GM12878 (cell line): ENCODE measurements around the gene KCND2. TPM values are rescaled to one million over a fixed set of nuclear protein-coding genes. Genes with fewer than 3 reads are reported as not detected.

ENCODE experiments used
- ATAC-seq: fragments of 200-7000 bp; cut with Tn5 transposase; 3 replicates; pipeline ENCODE4 v1.9.1; 2020; ENCODE audit warnings: mild to moderate bottlenecking, moderate library complexity
- BruUV-seq: library from RNA; stranded (reverse); fragments of 400-500 nt; replicated peaks from 2 replicates; lab custom pipeline; 2021; lab: Mats Ljungman, UMichigan
- CTCF ChIA-PET: fragments of 300-600 bp; sonication (Branson Sonifier 250); formaldehyde crosslinking; extraction: SDS; loops from one replicate; lab custom pipeline; 2021; ENCODE audit warnings: inconsistent platforms; lab: Yijun Ruan, JAX
- POLR2A ChIA-PET: fragments of 350-600 bp; formaldehyde crosslinking; extraction: SDS; loops from one replicate; lab custom pipeline; 2021; ENCODE audit warnings: inconsistent platforms; lab: Charles Lee
- RAD21 ChIA-PET: fragments of 300-600 bp; sonication (Branson Sonifier 250); formaldehyde crosslinking; loops from one replicate; lab custom pipeline; 2023; ENCODE audit warnings: antibody characterized with exemption; ENCODE audit not compliant: unreplicated experiment; lab: Charles Lee
- SMC1A ChIA-PET: fragments of 300-600 bp; sonication (Branson Sonifier 250); formaldehyde crosslinking; loops from one replicate; lab custom pipeline; 2023; ENCODE audit not compliant: unreplicated experiment, uncharacterized antibody; lab: Charles Lee
- DNase-seq: peaks from one replicate; pipeline ENCODE4 v3.0.0-alpha.2; 2011; ENCODE audit warnings: low read depth, low spot score
- FAIRE-seq: peaks from 3 replicates; lab custom pipeline; 2011; peaks lifted over from hg19 to GRCh38; lab: Jason Lieb, UNC
- H2AFZ ChIP-seq: 2 replicates; pipeline ENCODE4 v1.6.0; 2011; ENCODE audit warnings: low read depth, low read length, control low read depth; ENCODE audit not compliant: control insufficient read depth
- H3K27ac ChIP-seq: 2 replicates; pipeline ENCODE4 v1.5.1; 2011; ENCODE audit warnings: control low read depth; ENCODE audit not compliant: control insufficient read depth, insufficient read depth
- H3K27me3 ChIP-seq, 2 experiments: replicated peaks in 1 of 2; 2 replicates each; pipeline versions ENCODE4 v1.6.0 to v1.6.1; 2011; ENCODE audit warnings: low read length in 1 of 2; ENCODE audit not compliant: control insufficient read depth in 2 of 2, insufficient read depth in 2 of 2
- H3K36me3 ChIP-seq, 2 experiments: 2 replicates each; pipeline ENCODE4 v1.5.1; 2011; ENCODE audit warnings: low read length in 1 of 2; ENCODE audit not compliant: control insufficient read depth in 2 of 2, insufficient read depth in 2 of 2
- H3K4me1 ChIP-seq: 2 replicates; pipeline ENCODE4 v1.6.1; 2011; ENCODE audit warnings: mild to moderate bottlenecking, low read length, moderate library complexity, mixed read lengths; ENCODE audit not compliant: control insufficient read depth, insufficient read depth
- H3K4me2 ChIP-seq: 2 replicates; pipeline ENCODE4 v1.6.0; 2011; ENCODE audit warnings: control low read depth; ENCODE audit not compliant: control insufficient read depth, insufficient read depth
- H3K4me3 ChIP-seq: fragments of 200-600 bp; sonication (generic); 2 replicates; pipeline ENCODE4 v1.5.1; 2016
- H3K79me2 ChIP-seq: 2 replicates; pipeline ENCODE4 v1.6.0; 2011; ENCODE audit warnings: low read length; ENCODE audit not compliant: control insufficient read depth, insufficient read depth
- H3K9ac ChIP-seq: 2 replicates; pipeline ENCODE4 v1.8.0; 2011; ENCODE audit warnings: low read length, control low read depth, mixed read lengths; ENCODE audit not compliant: control insufficient read depth, insufficient read depth
- H3K9me3 ChIP-seq: replicated peaks from 3 replicates; pipeline ENCODE4 v1.5.1; 2011; ENCODE audit warnings: mild to moderate bottlenecking, low read length; ENCODE audit not compliant: control insufficient read depth, insufficient read depth
- H4K20me1 ChIP-seq: 2 replicates; pipeline ENCODE4 v1.6.0; 2011; ENCODE audit not compliant: control insufficient read depth, insufficient read depth
- BHLHE40 ChIP-seq, 2 experiments: fragments of 450-650 bp in 1 of 2; IDR thresholded peaks; 2 replicates each; pipeline ENCODE4 v1.6.1; 2011 to 2017; ENCODE audit warnings: low read depth in 2 of 2, borderline replicate concordance in 1 of 2, improper control_type of control experiment in 1 of 2, low read length in 1 of 2, mild to moderate bottlenecking in 1 of 2
- CHD1 ChIP-seq: IDR thresholded peaks from 2 replicates; pipeline ENCODE4 v1.6.1; 2012; ENCODE audit warnings: low read depth, low read length, improper control_type of control experiment
- ETV6 ChIP-seq, 2 experiments: fragments of 450-650 bp in 1 of 2; IDR thresholded peaks in 1 of 2; conservative IDR thresholded peaks in 1 of 2; 2 replicates each; pipeline ENCODE4 v1.6.1; 2014; ENCODE audit warnings: antibody characterized with exemption in 1 of 2, borderline replicate concordance in 1 of 2, low read depth in 1 of 2, mild to moderate bottlenecking in 1 of 2, moderate library complexity in 1 of 2
- GABPA ChIP-seq: IDR thresholded peaks from 2 replicates; pipeline ENCODE4 v1.6.1; 2014; ENCODE audit warnings: antibody characterized with exemption, low read depth, mild to moderate bottlenecking, inconsistent platforms
- NR2F1 ChIP-seq: fragments of 450-650 bp; conservative IDR thresholded peaks from 2 replicates; pipeline ENCODE4 v1.6.1; 2017; ENCODE audit warnings: mild to moderate bottlenecking
- USF1 ChIP-seq: IDR thresholded peaks from 2 replicates; pipeline ENCODE4 v1.6.1; 2011; ENCODE audit warnings: borderline replicate concordance, low read depth, mild to moderate bottlenecking, moderate library complexity, mixed read lengths, low read length; ENCODE audit not compliant: insufficient read depth; ENCODE audit errors: extremely low read length
- ZBED1 ChIP-seq: IDR thresholded peaks from 2 replicates; pipeline ENCODE4 v1.6.1; 2016; ENCODE audit warnings: borderline replicate concordance
- WGBS: methylation state at CpG from one replicate; pipeline ENCODE4 v1.1.6; 2016; ENCODE audit warnings: low lambda C conversion rate; ENCODE audit not compliant: insufficient replicate concordance, insufficient coverage; ENCODE audit errors: missing lambda C conversion rate; 5-methylcytosine and 5-hydroxymethylcytosine counted together
- in situ Hi-C: fragments of 300-500 bp; cut with MboI; formaldehyde crosslinking; loops from 9 replicates; pipeline ENCODE4 v1.14.3; 2018; ENCODE audit warnings: mixed read lengths
- intact Hi-C: fragments of 100-400 bp; cut with micrococcal nuclease; formaldehyde crosslinking; loops from one replicate; pipeline ENCODE4 v1.14.2; 2022; ENCODE audit not compliant: unreplicated experiment
- polyA plus RNA-seq, 11 experiments: library from polyadenylated mRNA; depleted of rRNA in 4 of 11; unstranded in 6 of 11; stranded (reverse) in 5 of 11; fragments of >200 nt; fragmentation: Nextera tagmentation in 4 of 11; fragmentation: Illumina TruSeq in 1 of 11; extraction: Ambion mirVana in 4 of 11; extraction: Trizol in 1 of 11; gene quantifications; 1 replicate in 1 of 11; 2 replicates in 10 of 11; pipeline versions ENCODE4 v1.2.1 to v1.2.3, GENCODE V29; 2011 to 2016; ENCODE audit warnings: inconsistent platforms in 2 of 11, missing spikeins in 2 of 11, low read depth in 1 of 11
- total RNA-seq, 4 experiments: library from RNA; depleted of rRNA in 3 of 4; stranded (reverse); fragments of >200 nt in 3 of 4; fragmentation: Illumina TruSeq in 1 of 4; extraction: Trizol in 1 of 4; gene quantifications; 2 replicates each; pipeline versions ENCODE4 v1.2.1 to v1.2.3, GENCODE V29; 2013 to 2021
- TF ChIP-seq, protein P1 (sequence below): fragments of 450-650 bp; IDR thresholded peaks from 2 replicates; pipeline ENCODE4 v1.6.1; 2017; ENCODE audit warnings: low read depth, mild to moderate bottlenecking, moderate library complexity
- TF ChIP-seq, protein P2 (sequence below): fragments of 450-650 bp; formaldehyde crosslinking; IDR thresholded peaks from 2 replicates; pipeline ENCODE4 v1.4.0; 2020; ENCODE audit warnings: mild to moderate bottlenecking, moderate library complexity
- TF ChIP-seq, protein P3 (sequence below): IDR thresholded peaks from 2 replicates; pipeline ENCODE4 v1.6.1; 2012; ENCODE audit warnings: improper control_type of control experiment, low read depth, low read length; ENCODE audit not compliant: insufficient replicate concordance

The KCND2 gene
- total and polyA plus RNA-seq, 10 of the 15 experiments (the other 5 are each of a cell fraction or from before 2014, with no cell fraction given), result 3.6 to 22.3 (median 6.3) TPM

GRCh38 chr7:120783273-120783672, 510.3 kb downstream of the KCND2 start:
- DNase-seq, result no peak
- BruUV-seq, result no TSS peak
- Histone ChIP-seq H3K36me3 (no peaks in the 10 kb centered on the region), H3K79me2 (no peaks in the 10 kb centered on the region), H3K9me3 (no peaks in the 10 kb centered on the region), H4K20me1 (no peaks in the 10 kb centered on the region), H3K27me3 (no peaks in the 10 kb centered on the region), H3K27ac (no peak overlapping the region), H2AFZ (no peak overlapping the region), H3K4me2 (no peak overlapping the region), H3K9ac (no peak overlapping the region), H3K4me1 (no peaks in the 10 kb centered on the region), H3K4me3 (no peak overlapping the region)
- SMC1A ChIA-PET, result interaction anchor here (0.6 to 2.0 kb wide), 4 partner anchors 14 to 339 kb away, joined by 3 to 4 read pairs (median 3); no protein-coding TSS in a partner anchor
- no peak for FAIRE-seq
- intact Hi-C loops (no loop called here), in situ Hi-C loops (loop anchor here (25.0 kb wide), 1 partner anchor 1204 kb away; no protein-coding TSS in a partner anchor)
- RAD21 ChIA-PET, result interaction anchor here (0.5 to 0.8 kb wide), 2 partner anchors 9 to 45 kb away, joined by 5 to 6 read pairs; no protein-coding TSS in a partner anchor
- CTCF ChIA-PET, result interaction anchor here (0.9 to 4.3 kb wide), 3 partner anchors 11 to 20 kb away, joined by 3 to 32 read pairs (median 3); no protein-coding TSS in a partner anchor
- ATAC-seq, result no peak
- WGBS, result 52% methylated on average over 6 of the region's 6 CpGs
- POLR2A ChIA-PET, result no interaction called here
- TF ChIP-seq CHD1 (no peak), BHLHE40 (IDR thresholded peaks at IDR 0.05; ENCODE audit: borderline replicate concordance in 1 of 2, low read depth in 2 of 2, low read length in 1 of 2) (no peak), NR2F1 (no peak), USF1 (no peak), GABPA (no peak), ZBED1 (no peak), ETV6 (conservative IDR thresholded peaks at IDR 0.05 in 1 of 2, IDR thresholded peaks at IDR 0.05 in 1 of 2; ENCODE audit: borderline replicate concordance in 1 of 2, low read depth in 1 of 2) (no peak)
- TF ChIP-seq, protein P1, sequence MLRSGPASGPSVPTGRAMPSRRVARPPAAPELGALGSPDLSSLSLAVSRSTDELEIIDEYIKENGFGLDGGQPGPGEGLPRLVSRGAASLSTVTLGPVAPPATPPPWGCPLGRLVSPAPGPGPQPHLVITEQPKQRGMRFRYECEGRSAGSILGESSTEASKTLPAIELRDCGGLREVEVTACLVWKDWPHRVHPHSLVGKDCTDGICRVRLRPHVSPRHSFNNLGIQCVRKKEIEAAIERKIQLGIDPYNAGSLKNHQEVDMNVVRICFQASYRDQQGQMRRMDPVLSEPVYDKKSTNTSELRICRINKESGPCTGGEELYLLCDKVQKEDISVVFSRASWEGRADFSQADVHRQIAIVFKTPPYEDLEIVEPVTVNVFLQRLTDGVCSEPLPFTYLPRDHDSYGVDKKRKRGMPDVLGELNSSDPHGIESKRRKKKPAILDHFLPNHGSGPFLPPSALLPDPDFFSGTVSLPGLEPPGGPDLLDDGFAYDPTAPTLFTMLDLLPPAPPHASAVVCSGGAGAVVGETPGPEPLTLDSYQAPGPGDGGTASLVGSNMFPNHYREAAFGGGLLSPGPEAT, result no peak
- TF ChIP-seq, protein P2, sequence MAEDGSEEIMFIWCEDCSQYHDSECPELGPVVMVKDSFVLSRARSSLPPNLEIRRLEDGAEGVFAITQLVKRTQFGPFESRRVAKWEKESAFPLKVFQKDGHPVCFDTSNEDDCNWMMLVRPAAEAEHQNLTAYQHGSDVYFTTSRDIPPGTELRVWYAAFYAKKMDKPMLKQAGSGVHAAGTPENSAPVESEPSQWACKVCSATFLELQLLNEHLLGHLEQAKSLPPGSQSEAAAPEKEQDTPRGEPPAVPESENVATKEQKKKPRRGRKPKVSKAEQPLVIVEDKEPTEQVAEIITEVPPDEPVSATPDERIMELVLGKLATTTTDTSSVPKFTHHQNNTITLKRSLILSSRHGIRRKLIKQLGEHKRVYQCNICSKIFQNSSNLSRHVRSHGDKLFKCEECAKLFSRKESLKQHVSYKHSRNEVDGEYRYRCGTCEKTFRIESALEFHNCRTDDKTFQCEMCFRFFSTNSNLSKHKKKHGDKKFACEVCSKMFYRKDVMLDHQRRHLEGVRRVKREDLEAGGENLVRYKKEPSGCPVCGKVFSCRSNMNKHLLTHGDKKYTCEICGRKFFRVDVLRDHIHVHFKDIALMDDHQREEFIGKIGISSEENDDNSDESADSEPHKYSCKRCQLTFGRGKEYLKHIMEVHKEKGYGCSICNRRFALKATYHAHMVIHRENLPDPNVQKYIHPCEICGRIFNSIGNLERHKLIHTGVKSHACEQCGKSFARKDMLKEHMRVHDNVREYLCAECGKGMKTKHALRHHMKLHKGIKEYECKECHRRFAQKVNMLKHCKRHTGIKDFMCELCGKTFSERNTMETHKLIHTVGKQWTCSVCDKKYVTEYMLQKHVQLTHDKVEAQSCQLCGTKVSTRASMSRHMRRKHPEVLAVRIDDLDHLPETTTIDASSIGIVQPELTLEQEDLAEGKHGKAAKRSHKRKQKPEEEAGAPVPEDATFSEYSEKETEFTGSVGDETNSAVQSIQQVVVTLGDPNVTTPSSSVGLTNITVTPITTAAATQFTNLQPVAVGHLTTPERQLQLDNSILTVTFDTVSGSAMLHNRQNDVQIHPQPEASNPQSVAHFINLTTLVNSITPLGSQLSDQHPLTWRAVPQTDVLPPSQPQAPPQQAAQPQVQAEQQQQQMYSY (CRISPR knock-in tag), result no peak
- TF ChIP-seq, protein P3, sequence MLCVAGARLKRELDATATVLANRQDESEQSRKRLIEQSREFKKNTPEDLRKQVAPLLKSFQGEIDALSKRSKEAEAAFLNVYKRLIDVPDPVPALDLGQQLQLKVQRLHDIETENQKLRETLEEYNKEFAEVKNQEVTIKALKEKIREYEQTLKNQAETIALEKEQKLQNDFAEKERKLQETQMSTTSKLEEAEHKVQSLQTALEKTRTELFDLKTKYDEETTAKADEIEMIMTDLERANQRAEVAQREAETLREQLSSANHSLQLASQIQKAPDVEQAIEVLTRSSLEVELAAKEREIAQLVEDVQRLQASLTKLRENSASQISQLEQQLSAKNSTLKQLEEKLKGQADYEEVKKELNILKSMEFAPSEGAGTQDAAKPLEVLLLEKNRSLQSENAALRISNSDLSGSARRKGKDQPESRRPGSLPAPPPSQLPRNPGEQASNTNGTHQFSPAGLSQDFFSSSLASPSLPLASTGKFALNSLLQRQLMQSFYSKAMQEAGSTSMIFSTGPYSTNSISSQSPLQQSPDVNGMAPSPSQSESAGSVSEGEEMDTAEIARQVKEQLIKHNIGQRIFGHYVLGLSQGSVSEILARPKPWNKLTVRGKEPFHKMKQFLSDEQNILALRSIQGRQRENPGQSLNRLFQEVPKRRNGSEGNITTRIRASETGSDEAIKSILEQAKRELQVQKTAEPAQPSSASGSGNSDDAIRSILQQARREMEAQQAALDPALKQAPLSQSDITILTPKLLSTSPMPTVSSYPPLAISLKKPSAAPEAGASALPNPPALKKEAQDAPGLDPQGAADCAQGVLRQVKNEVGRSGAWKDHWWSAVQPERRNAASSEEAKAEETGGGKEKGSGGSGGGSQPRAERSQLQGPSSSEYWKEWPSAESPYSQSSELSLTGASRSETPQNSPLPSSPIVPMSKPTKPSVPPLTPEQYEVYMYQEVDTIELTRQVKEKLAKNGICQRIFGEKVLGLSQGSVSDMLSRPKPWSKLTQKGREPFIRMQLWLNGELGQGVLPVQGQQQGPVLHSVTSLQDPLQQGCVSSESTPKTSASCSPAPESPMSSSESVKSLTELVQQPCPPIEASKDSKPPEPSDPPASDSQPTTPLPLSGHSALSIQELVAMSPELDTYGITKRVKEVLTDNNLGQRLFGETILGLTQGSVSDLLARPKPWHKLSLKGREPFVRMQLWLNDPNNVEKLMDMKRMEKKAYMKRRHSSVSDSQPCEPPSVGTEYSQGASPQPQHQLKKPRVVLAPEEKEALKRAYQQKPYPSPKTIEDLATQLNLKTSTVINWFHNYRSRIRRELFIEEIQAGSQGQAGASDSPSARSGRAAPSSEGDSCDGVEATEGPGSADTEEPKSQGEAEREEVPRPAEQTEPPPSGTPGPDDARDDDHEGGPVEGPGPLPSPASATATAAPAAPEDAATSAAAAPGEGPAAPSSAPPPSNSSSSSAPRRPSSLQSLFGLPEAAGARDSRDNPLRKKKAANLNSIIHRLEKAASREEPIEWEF, result no peak
